HepG2 (cell line): ENCODE results near the gene TUBB4A. TPM values are rescaled to one million over a fixed set of nuclear protein-coding genes. Genes with fewer than 3 reads are reported as not detected.

Source experiments
- GLI4 ChIP-seq: sonication (generic); formaldehyde crosslinking; IDR thresholded peaks from 2 replicates; pipeline ENCODE4 v1.5.1; 2020; ENCODE audit warnings: missing genetic modification reagents, mild to moderate bottlenecking, moderate library complexity, borderline replicate concordance
- HES4 ChIP-seq: sonication (generic); formaldehyde crosslinking; IDR thresholded peaks from 2 replicates; pipeline ENCODE4 v1.9.0; 2021; ENCODE audit warnings: mild to moderate bottlenecking, missing genetic modification reagents, borderline replicate concordance
- ISX ChIP-seq: sonication (generic); formaldehyde crosslinking; conservative IDR thresholded peaks from 2 replicates; pipeline ENCODE4 v1.5.0; 2020; ENCODE audit warnings: missing genetic modification reagents
- KLF6 ChIP-seq: IDR thresholded peaks from 2 replicates; pipeline ENCODE4 v1.8.0; 2016; ENCODE audit warnings: missing biosample characterization, missing genetic modification reagents
- POGZ ChIP-seq: sonication (generic); formaldehyde crosslinking; IDR thresholded peaks from 2 replicates; pipeline ENCODE4 v1.4.0; 2020; ENCODE audit warnings: mild to moderate bottlenecking, missing genetic modification reagents
- RBFOX2 ChIP-seq: fragments of 200-400 bp; formaldehyde crosslinking; IDR thresholded peaks from 2 replicates; pipeline ENCODE4 v1.6.1; 2017; ENCODE audit warnings: low read depth, mild to moderate bottlenecking, low read length
- SETDB1 ChIP-seq: sonication (generic); formaldehyde crosslinking; IDR thresholded peaks from 2 replicates; pipeline ENCODE4 v1.5.1; 2020; ENCODE audit warnings: missing genetic modification reagents, mild to moderate bottlenecking, borderline replicate concordance
- SOX5 ChIP-seq: IDR thresholded peaks from 2 replicates; pipeline ENCODE4 v1.6.1; 2016; ENCODE audit warnings: borderline replicate concordance
- SRSF9 ChIP-seq: fragments of 200-400 bp; formaldehyde crosslinking; IDR thresholded peaks from 2 replicates; pipeline ENCODE4 v1.6.1; 2018; ENCODE audit warnings: borderline replicate concordance, mild to moderate bottlenecking, low read depth, low read length; ENCODE audit not compliant: insufficient read depth, poor library complexity, severe bottlenecking
- ZBTB42 ChIP-seq: sonication (generic); formaldehyde crosslinking; IDR thresholded peaks from 2 replicates; pipeline ENCODE4 v1.5.0; 2020; ENCODE audit warnings: mild to moderate bottlenecking, missing genetic modification reagents
- ZNF430 ChIP-seq: sonication (generic); formaldehyde crosslinking; IDR thresholded peaks from 2 replicates; pipeline ENCODE4 v1.9.0; 2021; ENCODE audit warnings: mild to moderate bottlenecking, missing genetic modification reagents
- ZNF724P ChIP-seq: sonication (generic); formaldehyde crosslinking; IDR thresholded peaks from 2 replicates; pipeline ENCODE4 v1.8.0; 2022; ENCODE audit warnings: missing genetic modification reagents, borderline replicate concordance
- ZNF747 ChIP-seq: sonication (generic); formaldehyde crosslinking; IDR thresholded peaks from 2 replicates; pipeline ENCODE4 v1.8.1; 2023; ENCODE audit warnings: missing genetic modification reagents, mild to moderate bottlenecking, borderline replicate concordance
- ZNF775 ChIP-seq: sonication (generic); formaldehyde crosslinking; IDR thresholded peaks from 2 replicates; pipeline ENCODE4 v1.4.0; 2020; ENCODE audit warnings: missing genetic modification reagents, mild to moderate bottlenecking, moderate library complexity, borderline replicate concordance
- polyA plus RNA-seq, 8 experiments: library from polyadenylated mRNA; depleted of rRNA in 3 of 8; stranded (reverse) in 7 of 8; unstranded in 1 of 8; fragments of >200 nt; fragmentation: Illumina TruSeq in 4 of 8; extraction: Trizol in 4 of 8; gene quantifications; 2 replicates each; pipeline versions ENCODE4 v1.2.1 to v1.2.3, GENCODE V29; 2011 to 2016; ENCODE audit warnings: low read depth in 4 of 8, missing spikeins in 1 of 8, mixed read lengths in 1 of 8; ENCODE audit not compliant: insufficient read depth in 1 of 8
- total RNA-seq, 5 experiments: library from RNA; depleted of rRNA; stranded (reverse); fragments of >200 nt; fragmentation: Illumina TruSeq; extraction: Trizol; gene quantifications; 2 replicates each; pipeline ENCODE4 v1.2.3, GENCODE V29; 2016; ENCODE audit warnings: low read depth in 1 of 5
- TF ChIP-seq, protein P1 (sequence below): sonication (generic); formaldehyde crosslinking; IDR thresholded peaks from 2 replicates; pipeline ENCODE4 v1.5.1; 2020; ENCODE audit warnings: mild to moderate bottlenecking, missing genetic modification reagents, borderline replicate concordance
- TF ChIP-seq, protein P2 (sequence below): sonication (generic); formaldehyde crosslinking; IDR thresholded peaks from 2 replicates; pipeline ENCODE4 v1.4.0; 2020; ENCODE audit warnings: missing genetic modification reagents
- TF ChIP-seq, protein P3 (sequence below): sonication (generic); formaldehyde crosslinking; IDR thresholded peaks from 2 replicates; pipeline ENCODE4 v1.8.1; 2023; ENCODE audit warnings: mild to moderate bottlenecking, missing genetic modification reagents
- TF ChIP-seq, protein P4 (sequence below): sonication (generic); formaldehyde crosslinking; IDR thresholded peaks from 2 replicates; pipeline ENCODE4 v1.8.0; 2023; ENCODE audit warnings: mild to moderate bottlenecking, missing genetic modification reagents
- TF ChIP-seq, protein P5 (sequence below): sonication (generic); formaldehyde crosslinking; IDR thresholded peaks from 2 replicates; pipeline ENCODE4 v1.8.0; 2022; ENCODE audit warnings: missing genetic modification reagents, mild to moderate bottlenecking, borderline replicate concordance
- TF ChIP-seq, protein P6 (sequence below): sonication (generic); formaldehyde crosslinking; IDR thresholded peaks from 2 replicates; pipeline ENCODE4 v1.4.0; 2020; ENCODE audit warnings: missing genetic modification reagents

Gene TUBB4A
- total and polyA plus RNA-seq, 2 of the 13 experiments (the other 11 are each of a cell fraction or from before 2014, with no cell fraction given) = not detected

DNA sequence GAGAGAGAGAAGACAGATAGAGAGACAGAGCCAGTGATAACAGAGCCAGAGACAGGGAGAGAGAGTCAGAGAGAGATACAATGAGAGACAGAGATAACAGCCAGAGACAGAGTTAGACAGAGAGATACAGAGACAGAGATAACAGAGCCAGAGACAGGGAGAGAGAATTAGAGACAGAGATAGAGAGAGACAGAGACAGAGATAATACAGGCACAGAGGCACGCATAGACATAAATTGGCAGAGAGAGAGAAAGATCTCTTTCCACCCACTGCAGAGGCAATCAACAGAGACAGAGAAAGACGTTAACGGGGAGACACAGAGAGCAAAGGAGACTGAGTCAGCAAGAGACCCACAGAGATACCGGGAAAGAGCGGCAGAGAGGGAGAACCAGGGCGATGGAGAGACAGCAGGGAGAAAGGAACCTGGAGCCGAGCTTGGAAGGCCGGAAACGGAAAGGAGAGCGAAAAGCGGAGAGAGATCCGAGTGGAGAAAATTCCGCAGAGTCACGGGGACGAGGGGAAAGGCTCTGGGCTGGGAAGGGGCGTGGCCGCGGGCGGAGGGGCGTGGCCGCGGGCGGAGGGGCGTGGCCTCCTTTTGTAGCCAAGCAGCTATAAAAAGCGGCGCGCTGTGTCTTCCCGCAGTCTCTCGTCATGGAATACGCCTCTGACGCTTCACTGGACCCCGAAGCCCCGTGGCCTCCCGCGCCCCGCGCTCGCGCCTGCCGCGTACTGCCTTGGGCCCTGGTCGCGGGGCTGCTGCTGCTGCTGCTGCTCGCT lies 28.5 kb upstream of the TUBB4A start, which contains the start of gene TNFSF9 (continued):
- TF ChIP-seq KLF6 (peak; percentile 58; the same call in 1 of the 2 replicates), ZBTB42 (CRISPR knock-in tag) (no peak), SETDB1 (no peak), ZNF430 (CRISPR knock-in tag) (no peak), ZNF747 (CRISPR knock-in tag) (no peak), ISX (CRISPR knock-in tag) (no peak), RBFOX2 (peak; percentile 82), ZNF724P (no peak), HES4 (CRISPR knock-in tag) (no peak), POGZ (CRISPR knock-in tag) (no peak), SOX5 (CRISPR knock-in tag) (no peak), GLI4 (0 out of 2 replicates have a peak, but pooled peaks have one; percentile 11), ZNF775 (CRISPR knock-in tag) (no peak), SRSF9 (no peak)
- TF ChIP-seq, protein P1, sequence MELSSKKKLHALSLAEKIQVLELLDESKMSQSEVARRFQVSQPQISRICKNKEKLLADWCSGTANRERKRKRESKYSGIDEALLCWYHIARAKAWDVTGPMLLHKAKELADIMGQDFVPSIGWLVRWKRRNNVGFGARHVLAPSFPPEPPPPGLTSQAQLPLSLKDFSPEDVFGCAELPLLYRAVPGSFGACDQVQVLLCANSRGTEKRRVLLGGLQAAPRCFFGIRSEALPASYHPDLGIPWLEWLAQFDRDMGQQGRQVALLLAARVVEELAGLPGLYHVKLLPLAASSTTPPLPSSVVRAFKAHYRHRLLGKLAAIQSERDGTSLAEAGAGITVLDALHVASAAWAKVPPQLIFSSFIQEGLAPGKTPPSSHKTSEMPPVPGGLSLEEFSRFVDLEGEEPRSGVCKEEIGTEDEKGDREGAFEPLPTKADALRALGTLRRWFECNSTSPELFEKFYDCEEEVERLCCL (CRISPR knock-in tag) = no peak
- TF ChIP-seq, protein P2, sequence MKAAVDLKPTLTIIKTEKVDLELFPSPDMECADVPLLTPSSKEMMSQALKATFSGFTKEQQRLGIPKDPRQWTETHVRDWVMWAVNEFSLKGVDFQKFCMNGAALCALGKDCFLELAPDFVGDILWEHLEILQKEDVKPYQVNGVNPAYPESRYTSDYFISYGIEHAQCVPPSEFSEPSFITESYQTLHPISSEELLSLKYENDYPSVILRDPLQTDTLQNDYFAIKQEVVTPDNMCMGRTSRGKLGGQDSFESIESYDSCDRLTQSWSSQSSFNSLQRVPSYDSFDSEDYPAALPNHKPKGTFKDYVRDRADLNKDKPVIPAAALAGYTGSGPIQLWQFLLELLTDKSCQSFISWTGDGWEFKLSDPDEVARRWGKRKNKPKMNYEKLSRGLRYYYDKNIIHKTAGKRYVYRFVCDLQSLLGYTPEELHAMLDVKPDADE = no peak
- TF ChIP-seq, protein P3, sequence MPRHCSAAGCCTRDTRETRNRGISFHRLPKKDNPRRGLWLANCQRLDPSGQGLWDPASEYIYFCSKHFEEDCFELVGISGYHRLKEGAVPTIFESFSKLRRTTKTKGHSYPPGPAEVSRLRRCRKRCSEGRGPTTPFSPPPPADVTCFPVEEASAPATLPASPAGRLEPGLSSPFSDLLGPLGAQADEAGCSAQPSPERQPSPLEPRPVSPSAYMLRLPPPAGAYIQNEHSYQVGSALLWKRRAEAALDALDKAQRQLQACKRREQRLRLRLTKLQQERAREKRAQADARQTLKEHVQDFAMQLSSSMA (CRISPR knock-in tag) = 0 out of 2 replicates have a peak, but pooled peaks have one; percentile 42
- TF ChIP-seq, protein P4, sequence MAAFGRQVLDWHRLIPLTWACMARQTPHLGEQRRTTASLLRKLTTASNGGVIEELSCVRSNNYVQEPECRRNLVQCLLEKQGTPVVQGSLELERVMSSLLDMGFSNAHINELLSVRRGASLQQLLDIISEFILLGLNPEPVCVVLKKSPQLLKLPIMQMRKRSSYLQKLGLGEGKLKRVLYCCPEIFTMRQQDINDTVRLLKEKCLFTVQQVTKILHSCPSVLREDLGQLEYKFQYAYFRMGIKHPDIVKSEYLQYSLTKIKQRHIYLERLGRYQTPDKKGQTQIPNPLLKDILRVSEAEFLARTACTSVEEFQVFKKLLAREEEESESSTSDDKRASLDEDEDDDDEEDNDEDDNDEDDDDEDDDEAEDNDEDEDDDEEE (CRISPR knock-in tag) = no peak
- TF ChIP-seq, protein P5, sequence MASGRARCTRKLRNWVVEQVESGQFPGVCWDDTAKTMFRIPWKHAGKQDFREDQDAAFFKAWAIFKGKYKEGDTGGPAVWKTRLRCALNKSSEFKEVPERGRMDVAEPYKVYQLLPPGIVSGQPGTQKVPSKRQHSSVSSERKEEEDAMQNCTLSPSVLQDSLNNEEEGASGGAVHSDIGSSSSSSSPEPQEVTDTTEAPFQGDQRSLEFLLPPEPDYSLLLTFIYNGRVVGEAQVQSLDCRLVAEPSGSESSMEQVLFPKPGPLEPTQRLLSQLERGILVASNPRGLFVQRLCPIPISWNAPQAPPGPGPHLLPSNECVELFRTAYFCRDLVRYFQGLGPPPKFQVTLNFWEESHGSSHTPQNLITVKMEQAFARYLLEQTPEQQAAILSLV (CRISPR knock-in tag) = no peak
- TF ChIP-seq, protein P6, sequence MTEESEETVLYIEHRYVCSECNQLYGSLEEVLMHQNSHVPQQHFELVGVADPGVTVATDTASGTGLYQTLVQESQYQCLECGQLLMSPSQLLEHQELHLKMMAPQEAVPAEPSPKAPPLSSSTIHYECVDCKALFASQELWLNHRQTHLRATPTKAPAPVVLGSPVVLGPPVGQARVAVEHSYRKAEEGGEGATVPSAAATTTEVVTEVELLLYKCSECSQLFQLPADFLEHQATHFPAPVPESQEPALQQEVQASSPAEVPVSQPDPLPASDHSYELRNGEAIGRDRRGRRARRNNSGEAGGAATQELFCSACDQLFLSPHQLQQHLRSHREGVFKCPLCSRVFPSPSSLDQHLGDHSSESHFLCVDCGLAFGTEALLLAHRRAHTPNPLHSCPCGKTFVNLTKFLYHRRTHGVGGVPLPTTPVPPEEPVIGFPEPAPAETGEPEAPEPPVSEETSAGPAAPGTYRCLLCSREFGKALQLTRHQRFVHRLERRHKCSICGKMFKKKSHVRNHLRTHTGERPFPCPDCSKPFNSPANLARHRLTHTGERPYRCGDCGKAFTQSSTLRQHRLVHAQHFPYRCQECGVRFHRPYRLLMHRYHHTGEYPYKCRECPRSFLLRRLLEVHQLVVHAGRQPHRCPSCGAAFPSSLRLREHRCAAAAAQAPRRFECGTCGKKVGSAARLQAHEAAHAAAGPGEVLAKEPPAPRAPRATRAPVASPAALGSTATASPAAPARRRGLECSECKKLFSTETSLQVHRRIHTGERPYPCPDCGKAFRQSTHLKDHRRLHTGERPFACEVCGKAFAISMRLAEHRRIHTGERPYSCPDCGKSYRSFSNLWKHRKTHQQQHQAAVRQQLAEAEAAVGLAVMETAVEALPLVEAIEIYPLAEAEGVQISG = 0 out of 2 replicates have a peak, but pooled peaks have one; percentile 32
